Measurements from ENCODE around the gene COPS6.

Gene COPS6

DNA sequence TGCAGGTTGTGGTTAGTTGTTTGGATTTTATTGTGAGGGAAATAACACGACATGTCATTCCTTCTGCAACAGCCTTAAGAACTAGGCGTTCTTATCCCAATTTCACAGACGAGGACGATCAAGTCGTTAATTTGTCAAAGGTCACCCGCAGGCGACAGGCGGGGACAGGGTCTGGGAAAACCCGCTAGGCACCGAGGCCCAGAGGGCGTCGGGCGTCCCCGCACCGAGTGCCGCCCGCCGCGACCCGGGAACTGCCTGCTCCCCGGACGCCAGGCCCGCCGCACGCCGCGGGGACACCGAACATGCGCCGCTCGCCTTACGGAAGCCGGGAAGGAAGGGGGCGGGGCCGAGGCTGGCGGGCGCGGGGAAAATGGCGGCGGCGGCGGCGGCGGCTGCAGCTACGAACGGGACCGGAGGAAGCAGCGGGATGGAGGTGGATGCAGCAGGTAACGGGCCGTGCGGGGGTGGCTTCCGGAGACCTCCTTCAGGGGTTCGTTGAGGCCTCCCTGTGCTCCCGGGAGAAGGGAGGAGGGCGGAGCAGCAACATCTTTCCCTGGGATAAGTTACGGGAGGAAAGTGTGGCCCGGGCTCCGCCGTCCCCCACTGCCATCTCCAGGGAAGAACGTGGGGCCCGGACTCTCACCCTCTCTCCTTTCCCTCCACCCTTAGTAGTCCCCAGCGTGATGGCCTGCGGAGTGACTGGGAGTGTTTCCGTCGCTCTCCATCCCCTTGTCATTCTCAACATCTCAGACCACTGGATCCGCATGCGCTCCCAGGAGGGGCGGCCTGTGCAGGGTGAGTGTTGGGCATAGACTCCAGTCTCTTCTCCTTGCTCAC is at the start of gene COPS6:
COPS6 (plus strand) TSS at position 349 of the 837 bp plus-strand sequence; CDS start at position 371, 22 bp downstream.
- Mint-ChIP-seq H3K27ac (peak within 1 kb of the TSS; percentile 96), H3K36me3 (ENCODE audit: low read depth) (peaks cover 40% of the 10 kb centered on the region), H3K9me3 (no peaks in the 10 kb centered on the region), H3K4me3 (peak within 1 kb of the TSS; percentile 95), H3K4me1 (peaks cover 47% of the 10 kb centered on the region), H3K27me3 (peaks cover 3% of the 10 kb centered on the region)
- DNase-seq (peak; percentile 94), ATAC-seq (peak; percentile 38)

DNA sequence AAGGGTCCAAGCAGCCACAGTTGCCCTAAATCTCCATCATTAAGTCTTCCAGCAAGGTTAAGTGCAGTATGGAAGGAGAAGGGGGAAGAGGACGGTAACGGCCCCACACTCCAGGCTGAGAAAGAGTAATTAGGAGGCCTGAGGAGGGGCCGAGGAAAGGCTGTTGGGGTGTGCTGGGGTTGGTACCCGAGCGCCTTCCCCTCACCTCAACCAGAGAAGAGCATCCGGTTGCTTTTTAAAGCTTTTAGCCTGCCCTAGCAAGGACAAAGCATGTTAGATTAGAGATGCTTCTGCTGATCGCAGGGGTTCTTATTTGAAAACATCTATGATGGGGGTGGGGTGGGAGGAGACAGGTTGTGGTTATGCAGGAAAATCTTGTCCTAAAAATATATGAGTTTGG is 48.2 kb upstream of the COPS6 start:
- DNase-seq = no peak
- ATAC-seq = no peak

GRCh38 chr7:100044718-100045117 is 44.1 kb upstream of the COPS6 start:
- no peaks in the 10 kb centered on the region for H3K27me3 Mint-ChIP-seq
- H3K36me3 Mint-ChIP-seq (ENCODE audit: low read depth) = peaks cover 3% of the 10 kb centered on the region
- H3K9me3 Mint-ChIP-seq = no peaks in the 10 kb centered on the region
- DNase-seq (no peak), ATAC-seq (no peak)
- H3K27ac Mint-ChIP-seq = no peak overlapping the region
- H3K4me3 Mint-ChIP-seq = no peak overlapping the region
- peaks cover 23% of the 10 kb centered on the region for H3K4me1 Mint-ChIP-seq

More for the DNA sequence above, 48.2 kb upstream of the COPS6 start:
- H3K36me3 Mint-ChIP-seq (ENCODE audit: low read depth) = peaks cover 20% of the 10 kb centered on the region
- H3K4me3 Mint-ChIP-seq = no peak overlapping the region
- no peaks in the 10 kb centered on the region for H3K27me3 Mint-ChIP-seq
- no peaks in the 10 kb centered on the region for H3K9me3 Mint-ChIP-seq
- H3K27ac Mint-ChIP-seq = no peak overlapping the region
- H3K4me1 Mint-ChIP-seq = peaks cover 15% of the 10 kb centered on the region

- Mint-ChIP-seq H3K27me3 (no peaks in the 10 kb centered on the region), H3K4me1 (peaks cover 22% of the 10 kb centered on the region), H3K9me3 (no peaks in the 10 kb centered on the region), H3K27ac (peak overlapping the region; percentile 90), H3K4me3 (peak overlapping the region; percentile 89), H3K36me3 (ENCODE audit: low read depth) (no peaks in the 10 kb centered on the region)
- DNase-seq (no peak), ATAC-seq (no peak)
These were observed 40.1 kb upstream of the COPS6 start for GRCh38 chr7:100048680-100049079.

- H3K4me3 Mint-ChIP-seq = peak within 1 kb of the TSS; percentile 89
- H3K36me3 Mint-ChIP-seq (ENCODE audit: low read depth) = no peaks in the 10 kb centered on the region
- DNase-seq (peak; percentile 90), ATAC-seq (peak; percentile 94)
- no peaks in the 10 kb centered on the region for H3K27me3 Mint-ChIP-seq
- H3K9me3 Mint-ChIP-seq = no peaks in the 10 kb centered on the region
- peak within 1 kb of the TSS; percentile 90 for H3K27ac Mint-ChIP-seq
- H3K4me1 Mint-ChIP-seq = peaks cover 22% of the 10 kb centered on the region
These were observed 39.1 kb upstream of the COPS6 start, which contains the start of gene ZSCAN21 for GRCh38 chr7:100049441-100050291. ZSCAN21 (plus strand) TSS chr7:100049774; CDS start chr7:100057007, 7,233 bp downstream.

GRCh38 chr7:100051611-100052010 is 37.2 kb upstream of the COPS6 start:
- ATAC-seq (no peak), DNase-seq (no peak)
- no peaks in the 10 kb centered on the region for H3K36me3 Mint-ChIP-seq (ENCODE audit: low read depth)
- H3K4me1 Mint-ChIP-seq = peaks cover 22% of the 10 kb centered on the region
- H3K27me3 Mint-ChIP-seq = no peaks in the 10 kb centered on the region
- H3K9me3 Mint-ChIP-seq = no peaks in the 10 kb centered on the region
- peak overlapping the region; percentile 22 for H3K27ac Mint-ChIP-seq
- no peak overlapping the region for H3K4me3 Mint-ChIP-seq

- ATAC-seq (peak; percentile 6), DNase-seq (no peak)
- H3K4me1 Mint-ChIP-seq = peaks cover 22% of the 10 kb centered on the region
- no peak overlapping the region for H3K27ac Mint-ChIP-seq
- H3K9me3 Mint-ChIP-seq = no peaks in the 10 kb centered on the region
- no peak overlapping the region for H3K4me3 Mint-ChIP-seq
- peaks cover 2% of the 10 kb centered on the region for H3K36me3 Mint-ChIP-seq (ENCODE audit: low read depth)
- H3K27me3 Mint-ChIP-seq = no peaks in the 10 kb centered on the region
These were observed 35.6 kb upstream of the COPS6 start for GRCh38 chr7:100053215-100053614.

- Mint-ChIP-seq H3K36me3 (ENCODE audit: low read depth) (peaks cover 12% of the 10 kb centered on the region), H3K9me3 (no peaks in the 10 kb centered on the region)
- no peak for ATAC-seq
These were observed 31.8 kb upstream of the COPS6 start for GRCh38 chr7:100057006-100057405.

GRCh38 chr7:100059251-100059739 is 29.5 kb upstream of the COPS6 start:
- Mint-ChIP-seq H3K27me3 (no peaks in the 10 kb centered on the region), H3K9me3 (no peaks in the 10 kb centered on the region)

More at GRCh38 chr7:100057006-100057405, 31.8 kb upstream of the COPS6 start:
- Mint-ChIP-seq H3K27ac (no peak overlapping the region), H3K4me3 (no peak overlapping the region), H3K4me1 (no peaks in the 10 kb centered on the region), H3K27me3 (no peaks in the 10 kb centered on the region)
- DNase-seq = no peak

GRCh38 chr7:100061518-100062193 is 27.1 kb upstream of the COPS6 start:
- Mint-ChIP-seq H3K27ac (no peak overlapping the region), H3K4me3 (no peak overlapping the region), H3K4me1 (no peaks in the 10 kb centered on the region), H3K27me3 (no peaks in the 10 kb centered on the region), H3K36me3 (ENCODE audit: low read depth) (peaks cover 25% of the 10 kb centered on the region), H3K9me3 (no peaks in the 10 kb centered on the region)
- ATAC-seq (no peak), DNase-seq (no peak)

More at GRCh38 chr7:100059251-100059739, 29.5 kb upstream of the COPS6 start:
- Mint-ChIP-seq H3K27ac (no peak overlapping the region), H3K4me1 (no peaks in the 10 kb centered on the region), H3K4me3 (no peak overlapping the region), H3K36me3 (ENCODE audit: low read depth) (peaks cover 16% of the 10 kb centered on the region)
- DNase-seq (no peak), ATAC-seq (no peak)

- ATAC-seq (no peak), DNase-seq (no peak)
- H3K9me3 Mint-ChIP-seq = no peaks in the 10 kb centered on the region
- H3K36me3 Mint-ChIP-seq (ENCODE audit: low read depth) = peaks cover 32% of the 10 kb centered on the region
- no peaks in the 10 kb centered on the region for H3K4me1 Mint-ChIP-seq
- H3K27me3 Mint-ChIP-seq = no peaks in the 10 kb centered on the region
- no peak overlapping the region for H3K27ac Mint-ChIP-seq
- no peak overlapping the region for H3K4me3 Mint-ChIP-seq
These were observed 25.4 kb upstream of the COPS6 start for GRCh38 chr7:100063376-100063775.

GRCh38 chr7:100064162-100064561 is 24.6 kb upstream of the COPS6 start:
- no peak for DNase-seq
- no peak for ATAC-seq
- H3K36me3 Mint-ChIP-seq (ENCODE audit: low read depth) = peaks cover 33% of the 10 kb centered on the region
- no peak overlapping the region for H3K27ac Mint-ChIP-seq
- H3K4me1 Mint-ChIP-seq = no peaks in the 10 kb centered on the region
- H3K27me3 Mint-ChIP-seq = no peaks in the 10 kb centered on the region
- no peak overlapping the region for H3K4me3 Mint-ChIP-seq
- H3K9me3 Mint-ChIP-seq = no peaks in the 10 kb centered on the region

GRCh38 chr7:100065452-100066186 is 23.1 kb upstream of the COPS6 start:
- Mint-ChIP-seq H3K36me3 (ENCODE audit: low read depth) (peaks cover 41% of the 10 kb centered on the region), H3K4me1 (no peaks in the 10 kb centered on the region), H3K27ac (no peak overlapping the region), H3K9me3 (no peaks in the 10 kb centered on the region), H3K4me3 (no peak overlapping the region), H3K27me3 (no peaks in the 10 kb centered on the region)
- no peak for DNase-seq
- ATAC-seq = no peak
